HG03457 (cell line): ENCODE data around the gene WASHC3.
"Not testable (repeated sequence)": the region's sequence is repeated elsewhere in the genome, so short reads cannot be mapped to it uniquely, and the experiment has no call there.

ENCODE experiments used
- ATAC-seq: cut with Tn5 transposase; IDR thresholded peaks from one replicate; pipeline ENCODE4 v1.9.1; 2021; ENCODE audit warnings: moderate number of reproducible peaks; ENCODE audit not compliant: unreplicated experiment

Gene WASHC3

GRCh38 chr12:102051431-102051965 is 10.3 kb downstream of the WASHC3 start:
- no peak for ATAC-seq

- no peak for ATAC-seq
These were observed 10.9 kb downstream of the WASHC3 start for GRCh38 chr12:102050660-102051430.

- peak; percentile 53 for ATAC-seq
These were observed 17.9 kb downstream of the WASHC3 start for GRCh38 chr12:102043928-102044327.

GRCh38 chr12:102033991-102034745 is 27.6 kb downstream of the WASHC3 start:
- no peak for ATAC-seq

GRCh38 chr12:102031852-102032251 is 29.9 kb downstream of the WASHC3 start:
- ATAC-seq = no peak

GRCh38 chr12:102029141-102029540 is 32.6 kb downstream of the WASHC3 start:
- ATAC-seq = no peak

- no peak for ATAC-seq
These were observed 35.1 kb downstream of the WASHC3 start for GRCh38 chr12:102026728-102027127.

GRCh38 chr12:102024765-102025164 is 37.0 kb downstream of the WASHC3 start:
- ATAC-seq = no peak

GRCh38 chr12:102023343-102023930 is 38.4 kb downstream of the WASHC3 start:
- no peak for ATAC-seq

- no peak for ATAC-seq
These were observed 39.5 kb downstream of the WASHC3 start for GRCh38 chr12:102022286-102022685.

- ATAC-seq = no peak
These were observed 40.1 kb downstream of the WASHC3 start for GRCh38 chr12:102021540-102022246.

- not testable (repeated sequence) for ATAC-seq
These were observed 43.2 kb downstream of the WASHC3 start for GRCh38 chr12:102018607-102019006.

GRCh38 chr12:102016472-102016871 is 45.3 kb downstream of the WASHC3 start:
- ATAC-seq = no peak

- ATAC-seq = peak; percentile 87
These were observed 51.4 kb downstream of the WASHC3 start for GRCh38 chr12:102010265-102010994.

GRCh38 chr12:102009796-102010195 is 52.0 kb downstream of the WASHC3 start:
- no peak for ATAC-seq

- ATAC-seq = no peak
These were observed 53.1 kb downstream of the WASHC3 start for GRCh38 chr12:102008615-102009126.

GRCh38 chr12:102005256-102005655 is 56.5 kb downstream of the WASHC3 start:
- ATAC-seq = no peak

- no peak for ATAC-seq
These were observed 64.7 kb downstream of the WASHC3 start for GRCh38 chr12:101997102-101997501.

GRCh38 chr12:101995684-101996083 is 66.1 kb downstream of the WASHC3 start:
- ATAC-seq = no peak

GRCh38 chr12:101992091-101992490 is 69.7 kb downstream of the WASHC3 start:
- no peak for ATAC-seq
